DND-41 (cell line): ENCODE data around the gene GTF3C5.

Experiments
- ATAC-seq: fragments of 200-7000 bp; cut with Tn5 transposase; 3 replicates; pipeline ENCODE4 v1.9.1; 2021; ENCODE audit warnings: low read depth; ENCODE audit not compliant: insufficient read depth
- DNase-seq: peaks from one replicate; pipeline ENCODE4 v3.0.0-alpha.2; 2020
- H2AFZ ChIP-seq: 2 replicates; pipeline ENCODE4 v1.6.0; 2012; ENCODE audit warnings: low read depth, low read length
- H3K27ac ChIP-seq: 2 replicates; pipeline ENCODE4 v1.5.1; 2012; ENCODE audit warnings: low read length, inconsistent platforms
- H3K27me3 ChIP-seq: fragments of 200-600 bp; sonication (generic); 2 replicates; pipeline ENCODE4 v1.6.0; 2012; ENCODE audit warnings: low read length, mild to moderate bottlenecking, inconsistent platforms; ENCODE audit not compliant: insufficient read depth, poor library complexity
- H3K36me3 ChIP-seq: 2 replicates; pipeline ENCODE4 v1.5.1; 2012; ENCODE audit warnings: low read length, inconsistent platforms; ENCODE audit not compliant: insufficient read depth
- H3K4me1 ChIP-seq: 2 replicates; pipeline ENCODE4 v1.5.1; 2012; ENCODE audit warnings: mild to moderate bottlenecking, low read length; ENCODE audit not compliant: insufficient read depth
- H3K4me2 ChIP-seq: 2 replicates; pipeline ENCODE4 v1.6.0; 2012; ENCODE audit warnings: mild to moderate bottlenecking, moderate library complexity, low read length, inconsistent platforms; ENCODE audit not compliant: insufficient read depth
- H3K4me3 ChIP-seq, 2 experiments: fragments of 200-600 bp in 1 of 2; shearing (Covaris generic) in 1 of 2; 2 replicates each; pipeline ENCODE4 v1.5.1; 2012 to 2016; ENCODE audit warnings: inconsistent platforms in 2 of 2, low read length in 2 of 2, mild to moderate bottlenecking in 2 of 2, low read depth in 1 of 2, moderate library complexity in 1 of 2
- H3K79me2 ChIP-seq: 2 replicates; pipeline ENCODE4 v1.6.0; 2012; ENCODE audit warnings: low read length, inconsistent platforms; ENCODE audit not compliant: insufficient read depth
- H3K9ac ChIP-seq: 2 replicates; pipeline ENCODE4 v1.6.0; 2012; ENCODE audit warnings: low read depth, mild to moderate bottlenecking, inconsistent platforms, low read length, moderate library complexity
- H3K9me3 ChIP-seq: 2 replicates; pipeline ENCODE4 v1.5.1; 2012; ENCODE audit warnings: low read length, moderate library complexity, mild to moderate bottlenecking, inconsistent platforms; ENCODE audit not compliant: insufficient read depth, severe bottlenecking
- H4K20me1 ChIP-seq: 2 replicates; pipeline ENCODE4 v1.6.0; 2012; ENCODE audit warnings: low read length; ENCODE audit not compliant: insufficient read depth
- CTCF ChIP-seq: IDR thresholded peaks from 2 replicates; pipeline ENCODE4 v1.5.1; 2012; ENCODE audit warnings: borderline replicate concordance, low read length, moderate library complexity, mild to moderate bottlenecking; ENCODE audit not compliant: poor library complexity, severe bottlenecking; ENCODE audit errors: extremely low read depth
- EZH2 ChIP-seq: IDR thresholded peaks from 3 replicates; pipeline ENCODE4 v1.6.1; 2012; ENCODE audit warnings: borderline replicate concordance, low read depth, mild to moderate bottlenecking, moderate library complexity, low read length, inconsistent platforms; ENCODE audit not compliant: severe bottlenecking

GTF3C5 gene

GRCh38 chr9:133028221-133028620, 2.6 kb upstream of the GTF3C5 start:
- no peak for DNase-seq
- Histone ChIP-seq H3K4me2 (no peak overlapping the region; the same call in 1 of the 2 replicates), H3K36me3 (peaks cover 15% of the 10 kb centered on the region), H3K79me2 (peaks cover 33% of the 10 kb centered on the region), H3K4me1 (peaks cover 32% of the 10 kb centered on the region), H4K20me1 (peaks cover 3% of the 10 kb centered on the region; the same call in 1 of the 2 replicates), H2AFZ (no peak overlapping the region), H3K27ac (no peak overlapping the region), H3K27me3 (no peaks in the 10 kb centered on the region), H3K4me3 (no peak overlapping the region), H3K9me3 (no peaks in the 10 kb centered on the region), H3K9ac (no peak overlapping the region)
- no peak for TF ChIP-seq CTCF
- no peak for TF ChIP-seq EZH2
- ATAC-seq: no peak

GRCh38 chr9:133029994-133030316, 842 bp upstream of the GTF3C5 start:
- peak overlapping the region; percentile 63 for H3K4me2 ChIP-seq
- peak overlapping the region; percentile 70 to 86 for H3K4me3 ChIP-seq
- H3K79me2 ChIP-seq: peaks cover 50% of the 10 kb centered on the region
- peak overlapping the region; percentile 98 for H3K9ac ChIP-seq
- H3K27me3 ChIP-seq: no peaks in the 10 kb centered on the region
- H3K4me1 ChIP-seq: peaks cover 37% of the 10 kb centered on the region
- peak overlapping the region; percentile 82 for H3K27ac ChIP-seq
- H2AFZ ChIP-seq: peak overlapping the region; percentile 81
- peaks cover 20% of the 10 kb centered on the region for H4K20me1 ChIP-seq
- H3K36me3 ChIP-seq: peaks cover 19% of the 10 kb centered on the region
- DNase-seq: no peak
- peak; percentile 4; the same call in 2 of the 3 replicates for ATAC-seq
- no peaks in the 10 kb centered on the region for H3K9me3 ChIP-seq
- no peak for TF ChIP-seq CTCF
- TF ChIP-seq EZH2: no peak

- Histone ChIP-seq H3K9ac (peak overlapping the region; percentile 98), H3K4me2 (peak overlapping the region; percentile 99), H4K20me1 (peaks cover 31% of the 10 kb centered on the region), H3K27ac (peak overlapping the region; percentile 94), H3K27me3 (no peaks in the 10 kb centered on the region), H3K9me3 (no peaks in the 10 kb centered on the region), H3K4me3 (peak overlapping the region; percentile 65 to 84), H2AFZ (peak overlapping the region; percentile 90), H3K4me1 (peaks cover 37% of the 10 kb centered on the region), H3K36me3 (peaks cover 19% of the 10 kb centered on the region), H3K79me2 (peaks cover 61% of the 10 kb centered on the region)
- no peak for DNase-seq
- TF ChIP-seq EZH2: no peak
- no peak for TF ChIP-seq CTCF
- no peak for ATAC-seq
Measured at GRCh38 chr9:133031130-133031422, 279 bp downstream of the GTF3C5 start.

- ATAC-seq: no peak
Measured at GRCh38 chr9:133031496-133031911, 707 bp downstream of the GTF3C5 start.

More at GRCh38 chr9:133031496-133031911, 707 bp downstream of the GTF3C5 start:
- H3K9ac ChIP-seq: peak overlapping the region; percentile 98
- peak overlapping the region; percentile 94 for H3K27ac ChIP-seq
- H4K20me1 ChIP-seq: peaks cover 36% of the 10 kb centered on the region
- H3K79me2 ChIP-seq: peaks cover 66% of the 10 kb centered on the region
- H3K27me3 ChIP-seq: no peaks in the 10 kb centered on the region
- TF ChIP-seq EZH2 (no peak), CTCF (no peak)
- DNase-seq: no peak
- peaks cover 37% of the 10 kb centered on the region for H3K4me1 ChIP-seq
- peak overlapping the region; percentile 90 for H2AFZ ChIP-seq
- H3K4me2 ChIP-seq: peak overlapping the region; percentile 99
- H3K9me3 ChIP-seq: no peaks in the 10 kb centered on the region
- peak overlapping the region; percentile 65 to 84 for H3K4me3 ChIP-seq
- H3K36me3 ChIP-seq: peaks cover 19% of the 10 kb centered on the region
